ENCODE measurements around the gene TAAR5.
"Not testable (repeated sequence)": the region's sequence is repeated elsewhere in the genome, so short reads cannot be mapped to it uniquely, and the experiment has no call there.

Gene TAAR5

GRCh38 chr6:132570221-132570777 is 19.2 kb downstream of the TAAR5 start, which contains the start of gene TAAR6:
TSS of gene TAAR6 (plus strand) at chr6:132570322. CDS start at chr6:132570322, 0 bp downstream.
- DNase-seq (ENCODE audit: low read depth in 2 of 3, low spot score in 2 of 3), result no peak

GRCh38 chr6:132569170-132569569 is 20.4 kb downstream of the TAAR5 start:
- DNase-seq (ENCODE audit: low read depth in 2 of 3, low spot score in 2 of 3), result no peak

GRCh38 chr6:132568611-132569010 is 20.9 kb downstream of the TAAR5 start:
- no peak for DNase-seq (ENCODE audit: low read depth in 2 of 3, low spot score in 2 of 3)

GRCh38 chr6:132567566-132567965 is 22.0 kb downstream of the TAAR5 start:
- no peak for DNase-seq (ENCODE audit: low read depth in 2 of 3, low spot score in 2 of 3)

GRCh38 chr6:132566404-132566803 is 23.1 kb downstream of the TAAR5 start:
- DNase-seq (ENCODE audit: low read depth in 2 of 3, low spot score in 2 of 3), result no peak

GRCh38 chr6:132560087-132560486 is 29.5 kb downstream of the TAAR5 start:
- DNase-seq (ENCODE audit: low read depth in 2 of 3, low spot score in 2 of 3), result not testable (repeated sequence)

GRCh38 chr6:132552372-132552771 is 37.2 kb downstream of the TAAR5 start, which contains the start of gene TAAR8:
TSS of gene TAAR8 (plus strand) at chr6:132552672. CDS start at chr6:132552693, 21 bp downstream.
- no peak for DNase-seq (ENCODE audit: low read depth in 2 of 3, low spot score in 2 of 3)

- no peak for DNase-seq (ENCODE audit: low read depth in 2 of 3, low spot score in 2 of 3)
Observed at GRCh38 chr6:132551214-132551613, 38.3 kb downstream of the TAAR5 start.

- DNase-seq (ENCODE audit: low read depth in 2 of 3, low spot score in 2 of 3), result no peak
Observed at GRCh38 chr6:132548746-132549463, 40.6 kb downstream of the TAAR5 start.

GRCh38 chr6:132544826-132545225 is 44.7 kb downstream of the TAAR5 start:
- DNase-seq (ENCODE audit: low read depth in 2 of 3, low spot score in 2 of 3), result no peak

Measured in activated CD8-positive, alpha-beta memory T cell treated with anti-CD3 and anti-CD28 coated beads for 48 hours (primary cell).